ENCODE results near the gene KCNH1. TPM values are rescaled to one million over a fixed set of nuclear protein-coding genes. Genes with fewer than 3 reads are reported as not detected.

Gene KCNH1
- polyA plus RNA-seq, 3 donors: 0.14 to 0.35 (median 0.28) TPM

- no peak for DNase-seq
These were observed 213.7 kb downstream of the KCNH1 start for GRCh38 chr1:210920258-210920657.

- no peak for DNase-seq
These were observed 215.1 kb downstream of the KCNH1 start for GRCh38 chr1:210918893-210919292.

- no peak for DNase-seq
These were observed 216.3 kb downstream of the KCNH1 start for GRCh38 chr1:210917560-210918169.

- DNase-seq: no peak
These were observed 217.4 kb downstream of the KCNH1 start for GRCh38 chr1:210916548-210916947.

- DNase-seq: no peak
These were observed 217.9 kb downstream of the KCNH1 start for GRCh38 chr1:210915890-210916507.

GRCh38 chr1:210912752-210913151 is 221.2 kb downstream of the KCNH1 start:
- DNase-seq: no peak

- DNase-seq: no peak
These were observed 223.8 kb downstream of the KCNH1 start for GRCh38 chr1:210910020-210910575.

- DNase-seq: no peak
These were observed 225.2 kb downstream of the KCNH1 start for GRCh38 chr1:210908791-210909190.

- no peak for DNase-seq
These were observed 225.7 kb downstream of the KCNH1 start for GRCh38 chr1:210908257-210908656.

GRCh38 chr1:210907251-210907805 is 226.6 kb downstream of the KCNH1 start:
- DNase-seq: no peak

- DNase-seq: no peak
These were observed 227.9 kb downstream of the KCNH1 start for GRCh38 chr1:210905944-210906453.

GRCh38 chr1:210905365-210905904 is 228.5 kb downstream of the KCNH1 start:
- DNase-seq: no peak

GRCh38 chr1:210901981-210902770 is 231.8 kb downstream of the KCNH1 start:
- DNase-seq: no peak

- no peak for DNase-seq
These were observed 233.1 kb downstream of the KCNH1 start for GRCh38 chr1:210900820-210901219.

- DNase-seq: no peak
These were observed 233.9 kb downstream of the KCNH1 start for GRCh38 chr1:210900079-210900478.

GRCh38 chr1:210899676-210900075 is 234.3 kb downstream of the KCNH1 start:
- DNase-seq: no peak

GRCh38 chr1:210898473-210898872 is 235.5 kb downstream of the KCNH1 start:
- no peak for DNase-seq

- DNase-seq: no peak
These were observed 250.1 kb downstream of the KCNH1 start for GRCh38 chr1:210883821-210884220.

- no peak for DNase-seq
These were observed 251.3 kb downstream of the KCNH1 start for GRCh38 chr1:210882414-210883221.

GRCh38 chr1:210878564-210878963 is 255.4 kb downstream of the KCNH1 start:
- DNase-seq: no peak

GRCh38 chr1:210876275-210876674 is 257.7 kb downstream of the KCNH1 start:
- no peak for DNase-seq
